WTC11 (cell line): ENCODE measurements around the gene C6orf136. TPM values are rescaled to one million over a fixed set of nuclear protein-coding genes. Genes with fewer than 3 reads are reported as not detected.

Experiments
- ATAC-seq: fragments of 200-7000 bp; cut with Tn5 transposase; 2 replicates; pipeline ENCODE4 v1.10.0; 2021; ENCODE audit warnings: mild to moderate bottlenecking, moderate library complexity
- CTCF ChIA-PET: fragments of 300-600 bp; sonication (Branson Sonifier 250); formaldehyde crosslinking; loops from one replicate; lab custom pipeline; 2021; ENCODE audit warnings: antibody characterized with exemption; lab: Charles Lee
- POLR2A ChIA-PET: fragments of 350-600 bp; sonication (Branson Sonifier 250); formaldehyde crosslinking; loops from one replicate; lab custom pipeline; 2021; ENCODE audit warnings: antibody characterized with exemption; lab: Charles Lee
- DNase-seq: peaks from one replicate; pipeline ENCODE4 v3.0.0; 2021; ENCODE audit warnings: low spot score
- H3K27ac Mint-ChIP-seq: 2 replicates; pipeline ENCODE4 v1.8.0; 2021; ENCODE audit warnings: mixed read lengths
- H3K27me3 Mint-ChIP-seq: 2 replicates; pipeline ENCODE4 v1.8.0; 2021; ENCODE audit warnings: low read depth, mild to moderate bottlenecking, moderate library complexity, mixed read lengths
- H3K36me3 Mint-ChIP-seq: 2 replicates; pipeline ENCODE4 v1.8.0; 2021; ENCODE audit warnings: mixed read lengths
- H3K4me1 Mint-ChIP-seq: 2 replicates; pipeline ENCODE4 v1.8.0; 2022; ENCODE audit warnings: mixed read lengths
- H3K4me3 Mint-ChIP-seq: 2 replicates; pipeline ENCODE4 v1.8.0; 2021; ENCODE audit warnings: mild to moderate bottlenecking, moderate library complexity, mixed read lengths
- H3K9me3 Mint-ChIP-seq: 2 replicates; pipeline ENCODE4 v1.8.0; 2021; ENCODE audit warnings: mixed read lengths
- E2F1 ChIP-seq: sonication (generic); formaldehyde crosslinking; IDR thresholded peaks from 2 replicates; pipeline ENCODE4 v1.8.0; 2022; ENCODE audit warnings: mild to moderate bottlenecking, missing genetic modification reagents
- FOXJ3 ChIP-seq: sonication (generic); formaldehyde crosslinking; IDR thresholded peaks from 2 replicates; pipeline ENCODE4 v1.9.0; 2021; ENCODE audit warnings: missing genetic modification reagents, mild to moderate bottlenecking, borderline replicate concordance
- HMGA2 ChIP-seq: fragments of 250-450 bp; sonication (Bioruptor Pico); IDR thresholded peaks from 2 replicates; pipeline ENCODE4 v1.4.0; 2021; ENCODE audit warnings: mild to moderate bottlenecking, moderate library complexity
- IRF2 ChIP-seq: sonication (generic); formaldehyde crosslinking; IDR thresholded peaks from 2 replicates; pipeline ENCODE4 v1.8.0; 2022; ENCODE audit warnings: low read depth, missing genetic modification reagents, borderline replicate concordance
- JUN ChIP-seq: sonication (generic); formaldehyde crosslinking; IDR thresholded peaks from 2 replicates; pipeline ENCODE4 v1.8.0; 2023; ENCODE audit warnings: mild to moderate bottlenecking, missing genetic modification reagents
- NR1H2 ChIP-seq: sonication (generic); formaldehyde crosslinking; IDR thresholded peaks from 2 replicates; pipeline ENCODE4 v1.9.0; 2021; ENCODE audit warnings: mild to moderate bottlenecking, moderate library complexity, missing genetic modification reagents
- NR2C2 ChIP-seq: sonication (generic); formaldehyde crosslinking; IDR thresholded peaks from 2 replicates; pipeline ENCODE4 v1.8.0; 2022; ENCODE audit warnings: mild to moderate bottlenecking, missing genetic modification reagents
- PRDM15 ChIP-seq: sonication (generic); formaldehyde crosslinking; IDR thresholded peaks from 2 replicates; pipeline ENCODE4 v1.8.0; 2022; ENCODE audit warnings: missing genetic modification reagents
- RORB ChIP-seq: fragments of 250-450 bp; sonication (Bioruptor Pico); IDR thresholded peaks from 2 replicates; pipeline ENCODE4 v1.9.0; 2021; ENCODE audit warnings: mild to moderate bottlenecking
- SMAD3 ChIP-seq: sonication (generic); formaldehyde crosslinking; IDR thresholded peaks from 2 replicates; pipeline ENCODE4 v1.8.0; 2022; ENCODE audit warnings: missing genetic modification reagents, mild to moderate bottlenecking, borderline replicate concordance
- SMAD4 ChIP-seq: sonication (generic); formaldehyde crosslinking; IDR thresholded peaks from 2 replicates; pipeline ENCODE4 v1.8.0; 2022; ENCODE audit warnings: mild to moderate bottlenecking, missing genetic modification reagents
- ZBTB43 ChIP-seq: sonication (generic); formaldehyde crosslinking; IDR thresholded peaks from 2 replicates; pipeline ENCODE4 v1.8.1; 2023; ENCODE audit warnings: mild to moderate bottlenecking, missing genetic modification reagents
- ZNF138 ChIP-seq: sonication (generic); formaldehyde crosslinking; conservative IDR thresholded peaks from 2 replicates; pipeline ENCODE4 v1.8.1; 2022; ENCODE audit warnings: mild to moderate bottlenecking, moderate library complexity, missing genetic modification reagents
- ZNF219 ChIP-seq: sonication (generic); formaldehyde crosslinking; IDR thresholded peaks from 2 replicates; pipeline ENCODE4 v1.8.0; 2023; ENCODE audit warnings: missing genetic modification reagents, mild to moderate bottlenecking, borderline replicate concordance
- ZNF317 ChIP-seq: sonication (generic); formaldehyde crosslinking; IDR thresholded peaks from 2 replicates; pipeline ENCODE4 v1.8.1; 2023; ENCODE audit warnings: low read depth, mild to moderate bottlenecking, moderate library complexity, missing genetic modification reagents, borderline replicate concordance
- total RNA-seq: library from RNA; stranded (reverse); gene quantifications from 3 replicates; pipeline ENCODE4 v1.2.3, GENCODE V29; 2021
- TF ChIP-seq, protein P1 (sequence below): fragments of 250-450 bp; sonication (Bioruptor Pico); conservative IDR thresholded peaks from 2 replicates; pipeline ENCODE4 v1.9.0; 2021; ENCODE audit warnings: mild to moderate bottlenecking
- TF ChIP-seq, protein P2 (sequence below): sonication (generic); formaldehyde crosslinking; IDR thresholded peaks from 2 replicates; pipeline ENCODE4 v1.8.1; 2023; ENCODE audit warnings: mild to moderate bottlenecking, missing genetic modification reagents, moderate library complexity
- TF ChIP-seq, protein P3 (sequence below): fragments of 250-450 bp; sonication (Bioruptor Pico); IDR thresholded peaks from 2 replicates; pipeline ENCODE4 v1.9.0; 2021; ENCODE audit warnings: mild to moderate bottlenecking

The C6orf136 gene
- total RNA-seq, 1 experiment from 2014 or later: 26.5 TPM

- ATAC-seq (no peak), DNase-seq (no peak)
- Mint-ChIP-seq H3K27ac (peak overlapping the region; percentile 68), H3K9me3 (no peaks in the 10 kb centered on the region), H3K27me3 (no peaks in the 10 kb centered on the region), H3K4me3 (peak overlapping the region; percentile 76), H3K36me3 (peaks cover 24% of the 10 kb centered on the region), H3K4me1 (peaks cover 21% of the 10 kb centered on the region)
- no peak for TF ChIP-seq NR1H2 (CRISPR knock-in tag)
- no peak for TF ChIP-seq SMAD3
- TF ChIP-seq RORB: no peak
- TF ChIP-seq ZNF317 (CRISPR knock-in tag): no peak
- TF ChIP-seq, protein P1, sequence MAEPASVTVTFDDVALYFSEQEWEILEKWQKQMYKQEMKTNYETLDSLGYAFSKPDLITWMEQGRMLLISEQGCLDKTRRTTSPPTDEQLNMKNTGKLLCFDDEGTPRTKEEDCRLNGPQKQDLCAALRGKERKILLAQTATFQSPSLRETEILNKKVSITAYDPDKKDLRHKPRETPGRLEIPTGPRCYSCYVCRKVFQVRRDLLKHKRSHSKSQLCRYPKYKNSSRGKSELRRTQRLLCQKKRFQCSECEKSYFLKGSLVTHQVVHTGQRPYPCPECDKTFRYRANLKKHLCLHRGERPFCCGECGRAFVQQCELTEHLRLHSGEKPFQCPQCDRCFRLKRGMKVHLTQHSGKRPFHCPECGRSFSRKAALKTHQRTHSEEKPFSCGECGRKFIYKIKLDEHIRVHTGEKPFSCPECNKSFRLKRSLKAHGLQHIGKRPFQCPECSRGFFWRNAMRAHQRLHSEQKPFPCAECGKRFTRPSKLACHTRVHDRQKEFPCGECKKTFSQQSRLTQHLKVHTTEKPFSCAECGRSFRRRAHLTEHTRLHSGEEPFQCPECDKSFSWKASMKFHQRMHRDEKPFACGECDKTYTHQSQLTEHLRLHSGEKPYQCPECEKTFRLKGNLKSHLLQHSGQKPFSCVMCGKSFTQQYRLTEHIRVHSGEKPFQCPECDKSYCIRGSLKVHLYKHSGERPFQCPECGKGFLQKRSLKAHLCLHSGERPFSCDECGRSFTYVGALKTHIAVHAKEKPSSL (CRISPR knock-in tag): no peak
- TF ChIP-seq PRDM15 (CRISPR knock-in tag): no peak
- TF ChIP-seq ZBTB43 (CRISPR knock-in tag): no peak
- no peak for TF ChIP-seq SMAD4 (CRISPR knock-in tag)
- no peak for TF ChIP-seq IRF2
- TF ChIP-seq, protein P2, sequence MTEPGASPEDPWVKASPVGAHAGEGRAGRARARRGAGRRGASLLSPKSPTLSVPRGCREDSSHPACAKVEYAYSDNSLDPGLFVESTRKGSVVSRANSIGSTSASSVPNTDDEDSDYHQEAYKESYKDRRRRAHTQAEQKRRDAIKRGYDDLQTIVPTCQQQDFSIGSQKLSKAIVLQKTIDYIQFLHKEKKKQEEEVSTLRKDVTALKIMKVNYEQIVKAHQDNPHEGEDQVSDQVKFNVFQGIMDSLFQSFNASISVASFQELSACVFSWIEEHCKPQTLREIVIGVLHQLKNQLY (CRISPR knock-in tag): no peak
- no peak for TF ChIP-seq E2F1 (CRISPR knock-in tag)
- no peak for TF ChIP-seq NR2C2 (CRISPR knock-in tag)
- TF ChIP-seq ZNF219 (CRISPR knock-in tag): no peak
- TF ChIP-seq HMGA2 (CRISPR knock-in tag): no peak
- TF ChIP-seq ZNF138 (CRISPR knock-in tag): no peak
- no peak for TF ChIP-seq JUN (CRISPR knock-in tag)
- TF ChIP-seq FOXJ3 (CRISPR knock-in tag): no peak
- TF ChIP-seq, protein P3, sequence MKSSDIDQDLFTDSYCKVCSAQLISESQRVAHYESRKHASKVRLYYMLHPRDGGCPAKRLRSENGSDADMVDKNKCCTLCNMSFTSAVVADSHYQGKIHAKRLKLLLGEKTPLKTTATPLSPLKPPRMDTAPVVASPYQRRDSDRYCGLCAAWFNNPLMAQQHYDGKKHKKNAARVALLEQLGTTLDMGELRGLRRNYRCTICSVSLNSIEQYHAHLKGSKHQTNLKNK (CRISPR knock-in tag): no peak
- POLR2A ChIA-PET: interaction anchor here (0.7 to 1.0 kb wide), 3 partner anchors 31 to 71 kb away, joined by 3 to 6 read pairs (median 4); partner anchors contain the start of gene MDC1
- CTCF ChIA-PET: interaction anchor here (1.0 to 2.0 kb wide), 4 partner anchors 27 to 441 kb away, joined by 3 to 10 read pairs (median 5); partner anchors contain the start of gene DHX16
These were observed 944 bp upstream of the C6orf136 start for GRCh38 chr6:30645989-30646388.
